ENCODE data around the gene CYP8B1.

Gene CYP8B1

DNA sequence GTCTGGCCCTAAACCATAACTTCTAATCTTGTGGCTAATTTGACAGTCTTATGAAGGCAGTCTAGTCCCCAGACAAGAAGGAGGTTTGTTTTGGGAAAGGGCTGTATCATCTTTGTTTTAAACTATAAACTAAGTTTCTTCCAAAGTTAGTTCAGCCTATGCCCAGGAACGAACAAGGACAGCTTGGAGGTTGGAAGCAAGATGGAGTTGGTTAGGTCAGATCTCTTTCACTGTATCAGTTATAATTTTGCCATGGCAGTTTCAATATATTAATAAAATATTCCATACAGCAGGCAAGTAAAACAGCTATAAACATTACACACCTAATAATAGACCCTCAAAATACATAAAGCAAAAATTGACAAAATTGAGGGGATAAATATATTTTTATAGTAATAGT is 17.1 kb upstream of the CYP8B1 start:
- Histone ChIP-seq H3F3A (ENCODE audit: insufficient read depth, low read length) (no peaks in the 10 kb centered on the region), H3K27ac (ENCODE audit: low read depth, low read length, poor library complexity, severe bottlenecking) (no peak overlapping the region), H3K27me3 (ENCODE audit: insufficient read depth, low read length) (no peaks in the 10 kb centered on the region), H3K9me2 (ENCODE audit: low read depth, low read length) (no peaks in the 10 kb centered on the region), H3K36me3 (ENCODE audit: insufficient read depth, low read length) (no peaks in the 10 kb centered on the region), H3K4me2 (ENCODE audit: low read length) (no peak overlapping the region), H3K9me3 (ENCODE audit: low read length) (no peaks in the 10 kb centered on the region), H2AFZ (ENCODE audit: low read length) (no peak overlapping the region), H4K20me1 (ENCODE audit: insufficient read depth, low read length) (no peaks in the 10 kb centered on the region), H3K9ac (ENCODE audit: low read length) (no peak overlapping the region), H3K4me3 (ENCODE audit: low read depth, low read length, poor library complexity, severe bottlenecking) (no peak overlapping the region), H3K79me2 (ENCODE audit: insufficient read depth, low read length) (no peaks in the 10 kb centered on the region), H3K4me1 (ENCODE audit: insufficient read depth, low read length, severe bottlenecking) (no peaks in the 10 kb centered on the region)
- TF ChIP-seq, protein P1, sequence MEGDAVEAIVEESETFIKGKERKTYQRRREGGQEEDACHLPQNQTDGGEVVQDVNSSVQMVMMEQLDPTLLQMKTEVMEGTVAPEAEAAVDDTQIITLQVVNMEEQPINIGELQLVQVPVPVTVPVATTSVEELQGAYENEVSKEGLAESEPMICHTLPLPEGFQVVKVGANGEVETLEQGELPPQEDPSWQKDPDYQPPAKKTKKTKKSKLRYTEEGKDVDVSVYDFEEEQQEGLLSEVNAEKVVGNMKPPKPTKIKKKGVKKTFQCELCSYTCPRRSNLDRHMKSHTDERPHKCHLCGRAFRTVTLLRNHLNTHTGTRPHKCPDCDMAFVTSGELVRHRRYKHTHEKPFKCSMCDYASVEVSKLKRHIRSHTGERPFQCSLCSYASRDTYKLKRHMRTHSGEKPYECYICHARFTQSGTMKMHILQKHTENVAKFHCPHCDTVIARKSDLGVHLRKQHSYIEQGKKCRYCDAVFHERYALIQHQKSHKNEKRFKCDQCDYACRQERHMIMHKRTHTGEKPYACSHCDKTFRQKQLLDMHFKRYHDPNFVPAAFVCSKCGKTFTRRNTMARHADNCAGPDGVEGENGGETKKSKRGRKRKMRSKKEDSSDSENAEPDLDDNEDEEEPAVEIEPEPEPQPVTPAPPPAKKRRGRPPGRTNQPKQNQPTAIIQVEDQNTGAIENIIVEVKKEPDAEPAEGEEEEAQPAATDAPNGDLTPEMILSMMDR (IDR thresholded peaks at IDR 0.05; ENCODE audit: low read length) = no peak
- no peak for TF ChIP-seq EZH2 (IDR thresholded peaks at IDR 0.05; ENCODE audit: borderline replicate concordance, low read length)

GRCh38 chr3:42892169-42892568 is 16.5 kb upstream of the CYP8B1 start:
- H3F3A ChIP-seq (ENCODE audit: insufficient read depth, low read length) = no peaks in the 10 kb centered on the region
- no peak overlapping the region for H3K9ac ChIP-seq (ENCODE audit: low read length)
- no peaks in the 10 kb centered on the region for H3K79me2 ChIP-seq (ENCODE audit: insufficient read depth, low read length)
- H4K20me1 ChIP-seq (ENCODE audit: insufficient read depth, low read length) = no peaks in the 10 kb centered on the region
- TF ChIP-seq EZH2 (IDR thresholded peaks at IDR 0.05; ENCODE audit: borderline replicate concordance, low read length) = no peak
- TF ChIP-seq, protein P1 (IDR thresholded peaks at IDR 0.05; ENCODE audit: low read length) = no peak
- H3K36me3 ChIP-seq (ENCODE audit: insufficient read depth, low read length) = no peaks in the 10 kb centered on the region
- no peaks in the 10 kb centered on the region for H3K9me2 ChIP-seq (ENCODE audit: low read depth, low read length)
- no peak overlapping the region for H3K4me2 ChIP-seq (ENCODE audit: low read length)
- H3K9me3 ChIP-seq (ENCODE audit: low read length) = no peaks in the 10 kb centered on the region
- no peaks in the 10 kb centered on the region for H3K4me1 ChIP-seq (ENCODE audit: insufficient read depth, low read length, severe bottlenecking)
- H3K4me3 ChIP-seq (ENCODE audit: low read depth, low read length, poor library complexity, severe bottlenecking) = no peak overlapping the region
- no peaks in the 10 kb centered on the region for H3K27me3 ChIP-seq (ENCODE audit: insufficient read depth, low read length)
- no peak overlapping the region for H3K27ac ChIP-seq (ENCODE audit: low read depth, low read length, poor library complexity, severe bottlenecking)
- no peak overlapping the region for H2AFZ ChIP-seq (ENCODE audit: low read length)

GRCh38 chr3:42891042-42891441 is 15.4 kb upstream of the CYP8B1 start:
- Histone ChIP-seq H3K4me3 (ENCODE audit: low read depth, low read length, poor library complexity, severe bottlenecking) (no peak overlapping the region), H3K9ac (ENCODE audit: low read length) (no peak overlapping the region), H4K20me1 (ENCODE audit: insufficient read depth, low read length) (no peaks in the 10 kb centered on the region), H3K9me3 (ENCODE audit: low read length) (no peaks in the 10 kb centered on the region), H3K27ac (ENCODE audit: low read depth, low read length, poor library complexity, severe bottlenecking) (no peak overlapping the region), H3K27me3 (ENCODE audit: insufficient read depth, low read length) (no peaks in the 10 kb centered on the region), H3K36me3 (ENCODE audit: insufficient read depth, low read length) (no peaks in the 10 kb centered on the region), H3K4me2 (ENCODE audit: low read length) (no peak overlapping the region), H3K9me2 (ENCODE audit: low read depth, low read length) (no peaks in the 10 kb centered on the region), H3K79me2 (ENCODE audit: insufficient read depth, low read length) (no peaks in the 10 kb centered on the region), H3F3A (ENCODE audit: insufficient read depth, low read length) (no peaks in the 10 kb centered on the region), H3K4me1 (ENCODE audit: insufficient read depth, low read length, severe bottlenecking) (no peaks in the 10 kb centered on the region), H2AFZ (ENCODE audit: low read length) (no peak overlapping the region)
- no peak for TF ChIP-seq EZH2 (IDR thresholded peaks at IDR 0.05; ENCODE audit: borderline replicate concordance, low read length)
- TF ChIP-seq, protein P1 (IDR thresholded peaks at IDR 0.05; ENCODE audit: low read length) = no peak

Measured in OCI-LY1 (cell line).